ENCODE measurements around the gene MLX.

DNA sequence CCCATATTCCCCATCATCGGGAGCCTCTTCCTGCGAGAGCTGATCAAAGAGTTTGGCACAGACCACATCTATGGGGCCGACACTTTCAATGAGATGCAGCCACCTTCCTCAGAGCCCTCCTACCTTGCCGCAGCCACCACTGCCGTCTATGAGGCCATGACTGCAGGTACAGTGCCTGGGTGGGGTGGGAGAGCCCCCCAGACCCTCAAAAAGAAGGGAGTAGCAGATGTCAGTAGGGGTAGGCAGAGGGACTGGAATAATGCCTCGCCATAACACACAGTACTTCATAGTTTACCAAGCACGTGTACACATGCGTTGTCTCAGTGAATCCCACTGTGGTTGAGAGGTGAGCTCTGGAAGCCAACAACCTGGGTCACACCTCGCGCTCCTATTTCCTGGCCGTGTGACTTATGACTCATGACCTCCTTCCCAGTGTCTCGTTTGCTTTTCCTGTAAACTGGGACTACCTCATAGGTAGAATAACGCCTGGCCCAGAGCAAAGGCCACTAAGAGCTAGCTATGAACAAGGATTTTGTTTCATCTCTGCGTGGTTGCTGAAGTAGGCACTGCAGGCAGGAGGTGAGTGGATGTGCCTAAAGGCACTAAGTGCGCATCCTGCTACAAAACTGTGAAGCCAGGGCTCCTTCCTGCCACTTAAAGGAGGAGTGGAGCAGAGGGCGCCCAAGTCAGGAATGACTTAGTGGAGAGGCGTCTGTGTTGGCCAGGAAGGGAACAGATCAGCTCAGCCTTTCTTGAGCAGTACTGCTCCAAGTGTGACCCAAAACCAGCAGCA is 25.7 kb upstream of the MLX start:
- TF ChIP-seq CTCF (IDR thresholded peaks at IDR 0.05; ENCODE audit: insufficient read depth, low read length, poor library complexity, severe bottlenecking) (no peak), EZH2phosphoT487 (conservative IDR thresholded peaks at IDR 0.05; ENCODE audit: low read length) (no peak)

Data from SU-DHL-6 (cell line).